Activated CD8-positive, alpha-beta memory T cell treated with anti-CD3 and anti-CD28 coated beads, Interleukin-2, amount 50 U/mL, for 24 hours (primary cell): ENCODE results near the gene HHATL.
"Not testable (repeated sequence)": the region's sequence is repeated elsewhere in the genome, so short reads cannot be mapped to it uniquely, and the experiment has no call there.

Experiments
- DNase-seq: peaks from one replicate; pipeline ENCODE4 v3.0.0-alpha.2; 2020; ENCODE audit errors: extremely low read depth

The HHATL gene

GRCh38 chr3:42734263-42734860 lies 31.8 kb upstream of the HHATL start:
- DNase-seq, result no peak

GRCh38 chr3:42733501-42734262 lies 31.1 kb upstream of the HHATL start:
- no peak for DNase-seq

GRCh38 chr3:42732829-42733459 lies 30.3 kb upstream of the HHATL start:
- no peak for DNase-seq

GRCh38 chr3:42732196-42732828 lies 29.7 kb upstream of the HHATL start:
- no peak for DNase-seq

- DNase-seq, result no peak
Measured at GRCh38 chr3:42731476-42732195, 29.0 kb upstream of the HHATL start.

- no peak for DNase-seq
Measured at GRCh38 chr3:42730706-42731420, 28.3 kb upstream of the HHATL start.

GRCh38 chr3:42730294-42730693 lies 27.7 kb upstream of the HHATL start:
- no peak for DNase-seq

GRCh38 chr3:42729404-42730145 lies 27.0 kb upstream of the HHATL start:
- DNase-seq, result no peak

- no peak for DNase-seq
Measured at GRCh38 chr3:42728668-42729364, 26.2 kb upstream of the HHATL start.

- no peak for DNase-seq
Measured at GRCh38 chr3:42728056-42728455, 25.5 kb upstream of the HHATL start.

GRCh38 chr3:42725454-42725853 lies 22.9 kb upstream of the HHATL start:
- DNase-seq, result no peak

GRCh38 chr3:42723219-42723618 lies 20.6 kb upstream of the HHATL start:
- DNase-seq, result no peak

- DNase-seq, result not testable (repeated sequence)
Measured at GRCh38 chr3:42722442-42722841, 19.8 kb upstream of the HHATL start.

- no peak for DNase-seq
Measured at GRCh38 chr3:42721690-42722089, 19.1 kb upstream of the HHATL start.

- no peak for DNase-seq
Measured at GRCh38 chr3:42720126-42720525, 17.5 kb upstream of the HHATL start.

GRCh38 chr3:42719002-42719401 lies 16.4 kb upstream of the HHATL start:
- no peak for DNase-seq

- no peak for DNase-seq
Measured at GRCh38 chr3:42718338-42718737, 15.7 kb upstream of the HHATL start.

- no peak for DNase-seq
Measured at GRCh38 chr3:42717306-42717705, 14.7 kb upstream of the HHATL start.

GRCh38 chr3:42714171-42714852 lies 11.7 kb upstream of the HHATL start:
- DNase-seq, result no peak
